Keratinocyte (primary cell): ENCODE measurements around the gene LY86.

Experiments
- EZH2 ChIP-seq: IDR thresholded peaks from one replicate; pipeline ENCODE4 v1.6.1; 2012; ENCODE audit warnings: inconsistent platforms, mild to moderate bottlenecking, low read length, moderate library complexity
- TF ChIP-seq, protein P1 (sequence below), 3 experiments: IDR thresholded peaks in 1 of 3; conservative IDR thresholded peaks in 1 of 3; optimal IDR thresholded peaks in 1 of 3; 2 replicates in 2 of 3; 3 replicates in 1 of 3; pipeline versions ENCODE3 to v1.5.1; 2011; ENCODE audit warnings: low read length in 3 of 3, mild to moderate bottlenecking in 3 of 3, moderate library complexity in 2 of 3, control low read depth in 1 of 3, inconsistent platforms in 1 of 3; ENCODE audit not compliant: insufficient read depth in 2 of 3; ENCODE audit errors: extremely low read depth in 1 of 3

DNA sequence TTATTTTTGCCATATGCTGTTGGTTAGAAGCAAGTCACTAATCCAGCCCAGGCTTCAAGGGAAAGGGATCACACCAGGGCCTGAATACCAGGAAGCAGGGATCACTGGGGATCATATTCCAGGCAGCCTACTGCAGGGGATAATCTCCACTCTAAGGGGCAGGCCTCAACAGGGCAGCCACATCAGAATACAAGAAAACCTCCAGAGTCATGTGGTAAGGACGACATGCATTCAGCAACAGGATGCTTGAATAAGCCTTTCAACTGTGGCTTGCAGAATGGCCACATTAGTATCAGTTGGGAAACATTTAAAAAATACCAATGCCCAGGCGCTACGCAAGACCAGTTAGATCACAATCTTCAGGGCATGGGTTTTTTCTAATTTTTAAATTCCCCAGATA, 109.1 kb downstream of the LY86 start:
- no peak for TF ChIP-seq EZH2
- TF ChIP-seq, protein P1, sequence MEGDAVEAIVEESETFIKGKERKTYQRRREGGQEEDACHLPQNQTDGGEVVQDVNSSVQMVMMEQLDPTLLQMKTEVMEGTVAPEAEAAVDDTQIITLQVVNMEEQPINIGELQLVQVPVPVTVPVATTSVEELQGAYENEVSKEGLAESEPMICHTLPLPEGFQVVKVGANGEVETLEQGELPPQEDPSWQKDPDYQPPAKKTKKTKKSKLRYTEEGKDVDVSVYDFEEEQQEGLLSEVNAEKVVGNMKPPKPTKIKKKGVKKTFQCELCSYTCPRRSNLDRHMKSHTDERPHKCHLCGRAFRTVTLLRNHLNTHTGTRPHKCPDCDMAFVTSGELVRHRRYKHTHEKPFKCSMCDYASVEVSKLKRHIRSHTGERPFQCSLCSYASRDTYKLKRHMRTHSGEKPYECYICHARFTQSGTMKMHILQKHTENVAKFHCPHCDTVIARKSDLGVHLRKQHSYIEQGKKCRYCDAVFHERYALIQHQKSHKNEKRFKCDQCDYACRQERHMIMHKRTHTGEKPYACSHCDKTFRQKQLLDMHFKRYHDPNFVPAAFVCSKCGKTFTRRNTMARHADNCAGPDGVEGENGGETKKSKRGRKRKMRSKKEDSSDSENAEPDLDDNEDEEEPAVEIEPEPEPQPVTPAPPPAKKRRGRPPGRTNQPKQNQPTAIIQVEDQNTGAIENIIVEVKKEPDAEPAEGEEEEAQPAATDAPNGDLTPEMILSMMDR (optimal IDR thresholded peaks at IDR 0.05 in 1 of 3, IDR thresholded peaks at IDR 0.05 in 1 of 3, conservative IDR thresholded peaks at IDR 0.05 in 1 of 3; ENCODE audit: extremely low read depth in 1 of 3, insufficient read depth in 2 of 3, low read length in 3 of 3): no peak
